Esophagus squamous epithelium (tissue), 5 donors: ENCODE results near the gene MAGEA8. TPM values are rescaled to one million over a fixed set of nuclear protein-coding genes. Genes with fewer than 3 reads are reported as not detected.
"Not testable (repeated sequence)": the region's sequence is repeated elsewhere in the genome, so short reads cannot be mapped to it uniquely, and the experiment has no call there.

Experiments
- DNase-seq: peaks from one replicate; lab custom pipeline; 2025; lab: John Stamatoyannopoulos, UW
- H3K27ac ChIP-seq, 4 donors: fragments of 200-600 bp; sonication (generic); one replicate each; pipeline ENCODE4 v1.5.1; 2016 to 2019; ENCODE audit warnings: mild to moderate bottlenecking in 1 of 4
- H3K27me3 ChIP-seq, 4 donors: fragments of 200-600 bp; sonication (generic); 1 replicate in 3 of 4; 2 replicates in 1 of 4; pipeline versions ENCODE4 v1.5.1 to v1.6.0; 2017 to 2021; ENCODE audit warnings: antibody characterized with exemption in 1 of 4
- H3K36me3 ChIP-seq, 3 donors: fragments of 200-600 bp; sonication (generic); one replicate each; pipeline ENCODE4 v1.5.1; 2016 to 2019
- H3K4me1 ChIP-seq, 3 donors: fragments of 200-600 bp; sonication (generic); one replicate each; pipeline ENCODE4 v1.5.1; 2017 to 2019
- H3K4me3 ChIP-seq, 4 donors: fragments of 200-600 bp; sonication (generic); 1 replicate in 3 of 4; 2 replicates in 1 of 4; pipeline ENCODE4 v1.5.1; 2016 to 2019; ENCODE audit warnings: mild to moderate bottlenecking in 2 of 4, moderate library complexity in 1 of 4
- H3K9me3 ChIP-seq, 3 donors: fragments of 200-600 bp; sonication (generic); one replicate each; pipeline ENCODE4 v1.5.1; 2016 to 2019
- WGBS, 2 donors: methylation state at CpG; one replicate each; pipeline ENCODE4 v1.1.5; 2018; 5-methylcytosine and 5-hydroxymethylcytosine counted together
- intact Hi-C: fragments of 100-400 bp; cut with DNase I; formaldehyde crosslinking; loops from one replicate; pipeline ENCODE4 v1.15.0; 2022
- total RNA-seq, 4 donors: library from RNA; depleted of rRNA; stranded (reverse); fragments of >200 nt; gene quantifications; one replicate each; pipeline ENCODE4 v1.1.0, GENCODE V29; 2016
- donor health status: DM: yes; HTN: yes; CAD: no.

MAGEA8 gene
- total RNA-seq, 4 donors from 2014 or later = not detected

DNA sequence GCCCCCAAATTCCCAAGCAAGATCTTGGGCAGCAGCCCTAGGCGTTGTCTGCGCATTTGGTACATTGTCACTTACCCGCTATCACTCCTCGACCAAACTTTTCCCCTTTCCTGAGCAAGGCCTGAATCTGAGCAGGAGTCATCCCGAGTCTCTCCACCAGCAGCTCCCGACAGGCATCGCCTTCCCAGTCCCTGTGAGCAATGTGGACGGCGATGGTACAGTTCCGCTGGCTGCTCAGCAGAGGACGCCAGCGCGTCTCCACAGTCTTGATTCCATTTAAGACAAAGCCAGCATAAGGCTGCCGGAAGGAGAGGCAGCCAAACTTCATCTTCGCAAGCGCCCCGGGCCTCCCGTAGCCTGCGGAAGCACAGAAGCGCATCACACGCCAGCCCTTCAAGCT lies 52.6 kb downstream of the MAGEA8 start:
- H3K9me3 ChIP-seq, H3K27ac ChIP-seq, H3K27me3 ChIP-seq, H3K4me1 ChIP-seq, DNase-seq, H3K4me3 ChIP-seq, intact Hi-C loops: not testable (repeated sequence)
- WGBS, 2 donors = no CpG with 5 or more reads among the region's 21 CpGs
- peaks cover 0 to 17% (median 0%) of the 10 kb centered on the region in 3 donors for H3K36me3 ChIP-seq

Other genes with a start within 250 kb of the MAGEA8 start
- 10 to 100 TPM in 3 of 4 donors, 1 to 10 TPM in 1; 7.9 to 19.3 (median 15.3) TPM for gene TMEM185A, start 249.4 kb upstream of the MAGEA8 start, total RNA-seq
- gene MAGEA11, start 169.1 kb upstream of the MAGEA8 start, total RNA-seq = under 1 TPM in 2 of 4 donors, not detected in 2; 0.30 to 0.44 TPM
- gene HSFX1, start 107.1 kb upstream of the MAGEA8 start, total RNA-seq = 1 to 10 TPM in 2 of 4 donors, under 1 TPM in 1, not detected in 1; 0.35 to 1.4 (median 1.1) TPM
- not detected for gene MAGEA9, start 99.3 kb upstream of the MAGEA8 start, total RNA-seq
- gene HSFX4, start 48.4 kb downstream of the MAGEA8 start, total RNA-seq = not detected
- 10 to 100 TPM; 12.7 to 23.3 (median 19.0) TPM for gene EOLA2, start 57.3 kb downstream of the MAGEA8 start, total RNA-seq